ENCODE results near the gene DEDD2. TPM values are rescaled to one million over a fixed set of nuclear protein-coding genes. Genes with fewer than 3 reads are reported as not detected.

The DEDD2 gene
- total RNA-seq, 1 donor from 2014 or later, result 35.6 TPM

GRCh38 chr19:42196011-42197001 is 21.2 kb downstream of the DEDD2 start:
- peaks cover 42% of the 10 kb centered on the region for H3K36me3 ChIP-seq

DNA sequence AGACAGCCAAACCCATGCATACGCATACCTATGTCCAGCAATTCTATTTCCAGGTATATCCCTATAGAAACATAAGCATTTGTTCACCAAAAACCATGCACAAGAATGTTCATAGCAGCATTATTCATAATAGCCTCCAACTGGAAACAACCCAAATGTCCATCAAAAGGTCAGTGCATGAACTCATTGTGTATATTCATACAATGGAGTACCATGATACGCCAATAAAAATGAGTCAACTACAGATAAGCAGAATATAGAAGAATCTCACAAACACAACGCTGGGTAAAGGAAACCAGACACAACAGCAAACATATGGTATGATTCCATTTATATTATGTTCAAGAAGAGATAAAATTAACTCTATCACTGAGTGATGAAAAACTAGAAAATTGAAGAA is 23.8 kb downstream of the DEDD2 start:
- Histone ChIP-seq H3K9me3 (no peaks in the 10 kb centered on the region), H3K27me3 (ENCODE audit: low read depth) (no peaks in the 10 kb centered on the region), H3K27ac (no peak overlapping the region), H3K4me3 (no peak overlapping the region), H3K4me1 (peaks cover 28% of the 10 kb centered on the region), H3K36me3 (peaks cover 20% of the 10 kb centered on the region)
- TF ChIP-seq, protein P1, sequence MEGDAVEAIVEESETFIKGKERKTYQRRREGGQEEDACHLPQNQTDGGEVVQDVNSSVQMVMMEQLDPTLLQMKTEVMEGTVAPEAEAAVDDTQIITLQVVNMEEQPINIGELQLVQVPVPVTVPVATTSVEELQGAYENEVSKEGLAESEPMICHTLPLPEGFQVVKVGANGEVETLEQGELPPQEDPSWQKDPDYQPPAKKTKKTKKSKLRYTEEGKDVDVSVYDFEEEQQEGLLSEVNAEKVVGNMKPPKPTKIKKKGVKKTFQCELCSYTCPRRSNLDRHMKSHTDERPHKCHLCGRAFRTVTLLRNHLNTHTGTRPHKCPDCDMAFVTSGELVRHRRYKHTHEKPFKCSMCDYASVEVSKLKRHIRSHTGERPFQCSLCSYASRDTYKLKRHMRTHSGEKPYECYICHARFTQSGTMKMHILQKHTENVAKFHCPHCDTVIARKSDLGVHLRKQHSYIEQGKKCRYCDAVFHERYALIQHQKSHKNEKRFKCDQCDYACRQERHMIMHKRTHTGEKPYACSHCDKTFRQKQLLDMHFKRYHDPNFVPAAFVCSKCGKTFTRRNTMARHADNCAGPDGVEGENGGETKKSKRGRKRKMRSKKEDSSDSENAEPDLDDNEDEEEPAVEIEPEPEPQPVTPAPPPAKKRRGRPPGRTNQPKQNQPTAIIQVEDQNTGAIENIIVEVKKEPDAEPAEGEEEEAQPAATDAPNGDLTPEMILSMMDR (IDR thresholded peaks at IDR 0.05), result no peak
- DNase-seq (no peak), ATAC-seq (no peak)
- intact Hi-C loops (cut with DNase I), result no loop called here

More at GRCh38 chr19:42196011-42197001, 21.2 kb downstream of the DEDD2 start:
- intact Hi-C loops (cut with DNase I), result no loop called here
- no peak overlapping the region for H3K27ac ChIP-seq
- TF ChIP-seq, protein P1 (IDR thresholded peaks at IDR 0.05), result no peak
- H3K4me3 ChIP-seq, result no peak overlapping the region
- H3K27me3 ChIP-seq (ENCODE audit: low read depth), result no peaks in the 10 kb centered on the region
- H3K4me1 ChIP-seq, result peaks cover 53% of the 10 kb centered on the region
- DNase-seq, result no peak
- no peaks in the 10 kb centered on the region for H3K9me3 ChIP-seq
- ATAC-seq, result no peak

- H3K9me3 ChIP-seq, result no peaks in the 10 kb centered on the region
- H3K4me3 ChIP-seq, result no peak overlapping the region
- no peak overlapping the region for H3K27ac ChIP-seq
- no peaks in the 10 kb centered on the region for H3K27me3 ChIP-seq (ENCODE audit: low read depth)
- peaks cover 24% of the 10 kb centered on the region for H3K4me1 ChIP-seq
- intact Hi-C loops (cut with DNase I), result no loop called here
- peaks cover 15% of the 10 kb centered on the region for H3K36me3 ChIP-seq
- DNase-seq (no peak), ATAC-seq (no peak)
- TF ChIP-seq, protein P1 (IDR thresholded peaks at IDR 0.05), result no peak
These were observed 24.2 kb downstream of the DEDD2 start for GRCh38 chr19:42193294-42193693.

DNA sequence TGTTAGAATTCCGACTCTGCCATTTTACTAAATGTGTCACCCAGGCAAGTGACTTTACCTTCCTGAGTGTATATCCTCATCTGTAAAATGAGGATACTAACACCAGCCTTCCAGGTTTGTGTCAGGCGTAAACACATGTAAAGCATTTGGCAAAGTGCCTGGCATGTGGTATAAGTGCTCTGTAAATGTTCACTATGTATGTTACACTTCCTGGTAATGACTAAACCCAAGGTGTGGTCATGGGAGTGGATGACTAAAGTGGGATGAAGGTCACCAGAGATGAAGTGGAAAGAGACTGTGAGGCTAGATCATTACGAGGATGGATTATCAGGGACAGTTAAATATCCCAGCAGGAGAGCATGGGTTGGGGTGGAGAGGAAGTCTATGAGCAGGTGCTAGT is 25.6 kb downstream of the DEDD2 start:
- Histone ChIP-seq H3K27ac (peak overlapping the region; percentile 3), H3K4me3 (no peak overlapping the region), H3K36me3 (peaks cover 3% of the 10 kb centered on the region), H3K9me3 (no peaks in the 10 kb centered on the region), H3K4me1 (peaks cover 12% of the 10 kb centered on the region), H3K27me3 (ENCODE audit: low read depth) (no peaks in the 10 kb centered on the region)
- TF ChIP-seq, protein P1 (IDR thresholded peaks at IDR 0.05), result no peak
- DNase-seq, result no peak
- ATAC-seq, result peak; percentile 74 to 83
- intact Hi-C loops (cut with DNase I), result no loop called here

- no peak overlapping the region for H3K4me3 ChIP-seq
- H3K4me1 ChIP-seq, result peaks cover 12% of the 10 kb centered on the region
- H3K36me3 ChIP-seq, result no peaks in the 10 kb centered on the region
- no peaks in the 10 kb centered on the region for H3K9me3 ChIP-seq
- no peaks in the 10 kb centered on the region for H3K27me3 ChIP-seq (ENCODE audit: low read depth)
- ATAC-seq, result peak in 1 of 2 donors; percentile 19
- no peak for DNase-seq
- intact Hi-C loops (cut with DNase I), result no loop called here
- H3K27ac ChIP-seq, result peak overlapping the region; percentile 3
- TF ChIP-seq, protein P1 (IDR thresholded peaks at IDR 0.05), result no peak
These were observed 26.1 kb downstream of the DEDD2 start for GRCh38 chr19:42191330-42191729.

All from lower lobe of right lung (tissue), 2 donors.